Vagina (tissue), 2 donors: ENCODE measurements around the gene MRPS27.

ENCODE experiments used
- CTCF ChIP-seq, 3 experiments: fragments of 450-650 bp in 2 of 3; fragments of 200-600 bp in 1 of 3; sonication (generic) in 1 of 3; IDR thresholded peaks; one replicate each; pipeline ENCODE4 v1.5.1; 2017 to 2019; ENCODE audit warnings: antibody characterized with exemption in 3 of 3, mild to moderate bottlenecking in 2 of 3, moderate library complexity in 2 of 3
- POLR2A ChIP-seq, 2 donors: fragments of 450-650 bp; IDR thresholded peaks; one replicate each; pipeline ENCODE4 v1.6.1; 2017; ENCODE audit warnings: antibody characterized with exemption in 2 of 2, mild to moderate bottlenecking in 2 of 2, moderate library complexity in 2 of 2
- POLR2AphosphoS5 ChIP-seq, 2 donors: sonication (generic); formaldehyde crosslinking; IDR thresholded peaks; one replicate each; pipeline ENCODE4 v1.9.0; 2017; ENCODE audit warnings: antibody characterized with exemption in 2 of 2, mild to moderate bottlenecking in 2 of 2, low read depth in 1 of 2; ENCODE audit not compliant: insufficient read depth in 1 of 2

- TF ChIP-seq CTCF (IDR thresholded peaks at IDR 0.05): no peak
- no peak for TF ChIP-seq POLR2A (IDR thresholded peaks at IDR 0.05)
- no peak for TF ChIP-seq POLR2AphosphoS5 (IDR thresholded peaks at IDR 0.05; ENCODE audit: insufficient read depth in 1 of 2, low read depth in 1 of 2)
Measured at GRCh38 chr5:72302171-72302570, 17.9 kb downstream of the MRPS27 start.
